H1 (cell line): ENCODE data around the gene RAD51B. TPM values are rescaled to one million over a fixed set of nuclear protein-coding genes. Genes with fewer than 3 reads are reported as not detected.

Experiments
- CTCF ChIA-PET: fragments of 300-600 bp; sonication (Branson Sonifier 250); formaldehyde crosslinking; loops from one replicate; lab custom pipeline; 2021; ENCODE audit not compliant: partially characterized antibody; lab: Charles Lee
- POLR2A ChIA-PET: fragments of 300-600 bp; sonication (Branson Sonifier 250); formaldehyde crosslinking; loops from one replicate; lab custom pipeline; 2021; ENCODE audit warnings: inconsistent platforms; ENCODE audit not compliant: partially characterized antibody; lab: Charles Lee
- DNase-seq, 2 experiments: peaks; one replicate each; pipeline versions ENCODE4 v3.0.0 to v3.0.0-alpha.2; 2010 to 2022; ENCODE audit warnings: low spot score in 2 of 2, low read depth in 1 of 2, mixed read lengths in 1 of 2
- FAIRE-seq: peaks from 2 replicates; lab custom pipeline; 2011; peaks lifted over from hg19 to GRCh38; lab: Jason Lieb, UNC
- H2AFZ ChIP-seq: 2 replicates; pipeline ENCODE4 v1.8.1; 2012; ENCODE audit warnings: low read length, inconsistent platforms
- H2AK5ac ChIP-seq: 2 replicates; pipeline ENCODE4 v1.6.1; 2013; ENCODE audit warnings: low read depth, low read length
- H2BK120ac ChIP-seq: replicated peaks from 2 replicates; pipeline ENCODE3; 2013; ENCODE audit warnings: low read depth, low read length, inconsistent platforms
- H2BK12ac ChIP-seq: 2 replicates; pipeline ENCODE4 v1.6.1; 2013; ENCODE audit warnings: low read depth, low read length
- H2BK15ac ChIP-seq: 2 replicates; pipeline ENCODE4 v1.6.1; 2013; ENCODE audit warnings: low read length
- H2BK20ac ChIP-seq: 2 replicates; pipeline ENCODE4 v1.6.1; 2013; ENCODE audit warnings: low read length
- H2BK5ac ChIP-seq: 2 replicates; pipeline ENCODE4 v1.6.1; 2013; ENCODE audit warnings: low read depth, low read length
- H3K14ac ChIP-seq: 2 replicates; pipeline ENCODE4 v1.6.1; 2013; ENCODE audit warnings: inconsistent platforms; ENCODE audit not compliant: insufficient read length
- H3K18ac ChIP-seq: 2 replicates; pipeline ENCODE4 v1.6.1; 2013; ENCODE audit warnings: low read length; ENCODE audit errors: extremely low read depth
- H3K23ac ChIP-seq: 2 replicates; pipeline ENCODE4 v1.6.1; 2013; ENCODE audit warnings: inconsistent platforms; ENCODE audit not compliant: insufficient read length
- H3K23me2 ChIP-seq: 2 replicates; pipeline ENCODE4 v1.6.1; 2013; ENCODE audit warnings: low read depth, low read length
- H3K27ac ChIP-seq: 2 replicates; pipeline ENCODE4 v1.6.1; 2011; ENCODE audit warnings: low read depth, low read length, inconsistent platforms
- H3K27me3 ChIP-seq, 4 experiments: replicated peaks in 1 of 4; 1 replicate in 1 of 4; 2 replicates in 3 of 4; pipeline versions ENCODE4 v1.6.1 to v1.8.1; 2011 to 2013; ENCODE audit warnings: low read length in 3 of 4, mild to moderate bottlenecking in 3 of 4, inconsistent platforms in 2 of 4, mixed read lengths in 2 of 4, moderate library complexity in 1 of 4; ENCODE audit not compliant: control insufficient read depth in 3 of 4, insufficient read depth in 3 of 4; ENCODE audit errors: extremely low read depth in 1 of 4
- H3K36me3 ChIP-seq, 4 experiments: 2 replicates each; pipeline versions ENCODE4 v1.6.1 to v1.8.1; 2011 to 2013; ENCODE audit warnings: mild to moderate bottlenecking in 4 of 4, low read length in 3 of 4, moderate library complexity in 2 of 4, control low read depth in 1 of 4, inconsistent platforms in 1 of 4; ENCODE audit not compliant: insufficient read depth in 4 of 4, control insufficient read depth in 2 of 4
- H3K4ac ChIP-seq: replicated peaks from 2 replicates; pipeline ENCODE3; 2013; ENCODE audit warnings: low read length, low read depth, mixed read lengths, inconsistent platforms; ENCODE audit not compliant: insufficient read length
- H3K4me1 ChIP-seq, 4 experiments: replicated peaks in 1 of 4; 1 replicate in 1 of 4; 2 replicates in 3 of 4; pipeline versions ENCODE4 v1.6.1 to v1.8.1; 2011 to 2013; ENCODE audit warnings: low read length in 3 of 4, inconsistent platforms in 2 of 4, mixed read lengths in 1 of 4; ENCODE audit not compliant: insufficient read depth in 4 of 4, control insufficient read depth in 3 of 4
- H3K4me2 ChIP-seq, 2 experiments: 2 replicates each; pipeline versions ENCODE4 v1.6.1 to v1.8.1; 2011 to 2013; ENCODE audit warnings: low read depth in 2 of 2, low read length in 2 of 2, control low read depth in 1 of 2, inconsistent platforms in 1 of 2, mild to moderate bottlenecking in 1 of 2; ENCODE audit not compliant: insufficient read depth in 1 of 2
- H3K4me3 ChIP-seq, 4 experiments: fragments of 200-600, 300-600 bp in 1 of 4; sonication (generic), shearing (Covaris generic), sonication (Bioruptor Twin) in 1 of 4; 2 replicates each; pipeline versions ENCODE4 v1.5.1 to v1.8.1; 2011 to 2016; ENCODE audit warnings: low read length in 4 of 4, low read depth in 3 of 4, control low read depth in 2 of 4, inconsistent platforms in 2 of 4, mild to moderate bottlenecking in 2 of 4, mixed read lengths in 1 of 4, moderate library complexity in 1 of 4; ENCODE audit not compliant: insufficient read depth in 2 of 4; ENCODE audit errors: extremely low read depth in 1 of 4
- H3K56ac ChIP-seq: replicated peaks from 2 replicates; pipeline ENCODE3; 2013; ENCODE audit warnings: low read depth, mild to moderate bottlenecking, mixed read lengths, low read length, inconsistent platforms; ENCODE audit not compliant: insufficient read length
- H3K79me1 ChIP-seq: 2 replicates; pipeline ENCODE4 v1.6.1; 2013; ENCODE audit warnings: low read depth, low read length, control low read depth
- H3K79me2 ChIP-seq, 2 experiments: 2 replicates each; pipeline versions ENCODE4 v1.6.1 to v1.8.1; 2012 to 2013; ENCODE audit warnings: low read length in 2 of 2, mild to moderate bottlenecking in 2 of 2, inconsistent platforms in 1 of 2; ENCODE audit not compliant: insufficient read depth in 2 of 2, control insufficient read depth in 1 of 2
- H3K9ac ChIP-seq, 4 experiments: replicated peaks in 1 of 4; 1 replicate in 1 of 4; 2 replicates in 3 of 4; pipeline versions ENCODE4 v1.6.1 to v1.8.1; 2011 to 2013; ENCODE audit warnings: low read depth in 3 of 4, low read length in 3 of 4, control low read depth in 2 of 4, mild to moderate bottlenecking in 2 of 4, moderate library complexity in 2 of 4, inconsistent platforms in 1 of 4; ENCODE audit errors: extremely low read depth in 1 of 4
- H3K9me3 ChIP-seq, 2 experiments: 2 replicates each; pipeline versions ENCODE4 v1.6.1 to v1.8.1; 2012 to 2013; ENCODE audit warnings: mild to moderate bottlenecking in 2 of 2, moderate library complexity in 2 of 2, control low read depth in 1 of 2, inconsistent platforms in 1 of 2, low read depth in 1 of 2, low read length in 1 of 2, mixed read lengths in 1 of 2; ENCODE audit not compliant: insufficient read depth in 2 of 2
- H4K20me1 ChIP-seq, 2 experiments: replicated peaks in 1 of 2; 2 replicates each; pipeline versions ENCODE3 to v1.8.1; 2011 to 2013; ENCODE audit warnings: inconsistent platforms in 2 of 2, low read length in 2 of 2, mild to moderate bottlenecking in 1 of 2; ENCODE audit not compliant: insufficient read depth in 2 of 2, control insufficient read depth in 1 of 2
- H4K5ac ChIP-seq: 2 replicates; pipeline ENCODE4 v1.6.1; 2013; ENCODE audit warnings: low read length, low read depth, mixed read lengths, inconsistent platforms; ENCODE audit not compliant: insufficient read length
- H4K8ac ChIP-seq: 2 replicates; pipeline ENCODE4 v1.8.0; 2013; ENCODE audit warnings: mild to moderate bottlenecking, moderate library complexity, low read length, inconsistent platforms; ENCODE audit not compliant: insufficient read depth; ENCODE audit errors: extremely low read depth
- H4K91ac ChIP-seq: replicated peaks from 2 replicates; pipeline ENCODE3; 2013; ENCODE audit warnings: low read length, mixed read lengths, inconsistent platforms; ENCODE audit not compliant: insufficient read length
- GTF2F1 ChIP-seq: IDR thresholded peaks from 2 replicates; pipeline ENCODE4 v1.6.1; 2012; ENCODE audit warnings: low read depth, low read length, improper control_type of control experiment, borderline replicate concordance
- KDM1A ChIP-seq: fragments of 200-600, 300-600 bp; sonication (generic); IDR thresholded peaks from 2 replicates; pipeline ENCODE4 v1.7.1; 2016; ENCODE audit warnings: mild to moderate bottlenecking, low read length, borderline replicate concordance
- NANOG ChIP-seq: IDR thresholded peaks from 2 replicates; pipeline ENCODE4 v1.6.1; 2011; ENCODE audit warnings: low read length, low read depth, mild to moderate bottlenecking, inconsistent platforms; ENCODE audit not compliant: insufficient read depth, poor library complexity, severe bottlenecking
- RFX5 ChIP-seq: IDR thresholded peaks from 2 replicates; pipeline ENCODE4 v1.6.1; 2011; ENCODE audit warnings: low read depth, low read length, improper control_type of control experiment, borderline replicate concordance
- SP1 ChIP-seq: IDR thresholded peaks from 2 replicates; pipeline ENCODE4 v1.6.1; 2011; ENCODE audit warnings: low read depth, low read length
- SRF ChIP-seq: IDR thresholded peaks from 2 replicates; pipeline ENCODE4 v1.6.1; 2011; ENCODE audit warnings: mild to moderate bottlenecking, low read depth, low read length, moderate library complexity
- TCF12 ChIP-seq: IDR thresholded peaks from 2 replicates; pipeline ENCODE4 v1.6.1; 2011; ENCODE audit warnings: low read depth, mild to moderate bottlenecking, low read length
- ZNF274 ChIP-seq: IDR thresholded peaks from 2 replicates; pipeline ENCODE4 v1.7.0; 2012; ENCODE audit warnings: low read length, borderline replicate concordance; ENCODE audit errors: extremely low read depth
- WGBS, 2 experiments: shearing (Covaris generic) in 1 of 2; methylation state at CpG; one replicate each; pipeline versions ENCODE4 v1.1.6 to v1.1.7; 2013 to 2015; ENCODE audit warnings: low lambda C conversion rate in 2 of 2, mixed read lengths in 2 of 2, inconsistent platforms in 1 of 2, low coverage in 1 of 2, missing lambda C conversion rate in 1 of 2; ENCODE audit not compliant: insufficient replicate concordance in 2 of 2, insufficient coverage in 1 of 2, insufficient read length in 1 of 2; ENCODE audit errors: extremely low coverage in 1 of 2, missing lambda C conversion rate in 1 of 2; 5-methylcytosine and 5-hydroxymethylcytosine counted together
- polyA plus RNA-seq, 7 experiments: library from polyadenylated mRNA; depleted of rRNA in 3 of 7; stranded (reverse) in 5 of 7; unstranded in 2 of 7; fragments of >200 nt in 5 of 7; fragments of 200-250 nt in 2 of 7; gene quantifications; 1 replicate in 5 of 7; 2 replicates in 1 of 7; 4 replicates in 1 of 7; pipeline versions ENCODE4 v1.2.1 to v1.2.3, GENCODE V29; 2011 to 2013; ENCODE audit warnings: missing spikeins in 2 of 7, mixed read lengths in 2 of 7
- total RNA-seq: library from RNA; stranded (reverse); fragmentation: NEBNext Ultra II Directional; extraction: Animal tissue kit (Norgen Biotek cat#: 25700); gene quantifications from 2 replicates; pipeline ENCODE4 v1.2.1, GENCODE V29; 2021
- TF ChIP-seq, protein P1 (sequence below): IDR thresholded peaks from 2 replicates; pipeline ENCODE4 v1.6.1; 2012; ENCODE audit warnings: inconsistent platforms

Gene RAD51B
- total and polyA plus RNA-seq, 2 of the 8 experiments (the other 6 are each of a cell fraction or from before 2014, with no cell fraction given): 3.9 to 14.9 TPM

DNA sequence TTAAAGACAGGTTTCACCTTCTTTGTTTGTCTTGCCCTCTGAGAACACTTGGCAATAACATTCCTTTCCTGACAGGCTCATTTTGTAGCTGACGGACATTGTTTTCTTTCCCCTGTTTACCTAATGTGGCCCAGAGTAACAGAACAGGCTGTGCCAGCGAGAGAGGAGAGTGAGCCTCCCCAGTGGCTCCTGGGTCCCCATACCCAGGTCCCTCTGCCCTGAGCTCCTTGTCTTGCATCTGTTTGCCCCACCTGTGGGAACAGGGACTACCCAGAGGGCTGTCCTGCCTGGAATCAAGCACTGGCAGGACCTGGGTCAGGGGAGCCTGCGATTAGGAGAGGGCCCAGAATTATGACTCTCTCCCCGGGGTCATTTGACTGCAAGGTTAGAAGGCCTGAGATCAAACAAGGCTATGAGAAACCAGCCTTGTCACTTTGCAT, 750.4 kb downstream of the RAD51B start:
- Histone ChIP-seq H3K27me3 (no peaks in the 10 kb centered on the region), H2BK120ac (no peak overlapping the region), H4K91ac (no peak overlapping the region), H3K4me2 (no peak overlapping the region), H2AFZ (no peak overlapping the region), H4K5ac (no peak overlapping the region), H2BK15ac (no peak overlapping the region), H3K18ac (no peak overlapping the region; the same call in 1 of the 2 replicates), H2BK20ac (no peak overlapping the region), H3K9ac (no peak overlapping the region), H2BK12ac (no peak overlapping the region), H3K23ac (no peak overlapping the region), H3K4ac (no peak overlapping the region), H3K4me3 (no peak overlapping the region), H3K56ac (no peak overlapping the region), H4K20me1 (no peaks in the 10 kb centered on the region), H2AK5ac (no peak overlapping the region), H3K23me2 (no peaks in the 10 kb centered on the region), H3K9me3 (peaks cover 0 to 4% of the 10 kb centered on the region in 2 experiments; a peak in 1 of 4 replicates), H4K8ac (no peak overlapping the region), H3K4me1 (peaks cover 0 to 4% (median 2%) of the 10 kb centered on the region in 4 experiments; a peak in 2 of 7 replicates), H3K79me1 (no peaks in the 10 kb centered on the region), H3K36me3 (no peaks in the 10 kb centered on the region), H3K27ac (no peak overlapping the region), H2BK5ac (no peak overlapping the region), H3K14ac (no peak overlapping the region), H3K79me2 (no peaks in the 10 kb centered on the region)
- ChIA-PET CTCF (interaction anchor here (1.2 kb wide), 1 partner anchor 109 kb away, joined by 3 read pairs; no protein-coding TSS in a partner anchor), POLR2A (no interaction called here)
- no peak for FAIRE-seq
- DNase-seq: no peak
- 92% methylated on average over 4 of the region's 4 CpGs; no CpG with 5 or more reads in 1 of the 2 experiments for WGBS, 2 experiments
- TF ChIP-seq RFX5 (no peak), SRF (no peak), TCF12 (no peak), KDM1A (no peak), GTF2F1 (no peak), ZNF274 (no peak), NANOG (no peak), SP1 (no peak)
- TF ChIP-seq, protein P1, sequence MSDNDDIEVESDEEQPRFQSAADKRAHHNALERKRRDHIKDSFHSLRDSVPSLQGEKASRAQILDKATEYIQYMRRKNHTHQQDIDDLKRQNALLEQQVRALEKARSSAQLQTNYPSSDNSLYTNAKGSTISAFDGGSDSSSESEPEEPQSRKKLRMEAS: no peak
